Activated CD8-positive, alpha-beta memory T cell treated with anti-CD3 and anti-CD28 coated beads for 48 hours (primary cell): Measurements from ENCODE around the gene CHMP4B.

Source experiments
- DNase-seq, 3 experiments: peaks; one replicate each; pipeline ENCODE4 v3.0.0-alpha.2; 2020; ENCODE audit warnings: low read depth in 2 of 3, low spot score in 2 of 3

Gene CHMP4B

GRCh38 chr20:33810885-33811775 lies at the start of gene CHMP4B:
Gene CHMP4B, plus strand, starts transcription at chr20:33811348. Its CDS starts 121 bp downstream, at chr20:33811469.
- peak; percentile 93 to 96 (median 96) for DNase-seq

GRCh38 chr20:33761698-33762250 lies 49.4 kb upstream of the CHMP4B start:
- no peak for DNase-seq

- no peak for DNase-seq
Measured at GRCh38 chr20:33765099-33765498, 46.0 kb upstream of the CHMP4B start.

- DNase-seq, result no peak
Measured at GRCh38 chr20:33765592-33765991, 45.6 kb upstream of the CHMP4B start.

- DNase-seq, result no peak
Measured at GRCh38 chr20:33766686-33767085, 44.5 kb upstream of the CHMP4B start.

GRCh38 chr20:33767777-33768138 lies 43.4 kb upstream of the CHMP4B start:
- DNase-seq, result no peak

GRCh38 chr20:33769043-33769442 lies 42.1 kb upstream of the CHMP4B start:
- DNase-seq, result no peak

GRCh38 chr20:33770005-33770404 lies 41.1 kb upstream of the CHMP4B start:
- DNase-seq, result no peak

GRCh38 chr20:33771938-33772337 lies 39.2 kb upstream of the CHMP4B start:
- DNase-seq, result no peak

- DNase-seq, result no peak
Measured at GRCh38 chr20:33772439-33772838, 38.7 kb upstream of the CHMP4B start.

GRCh38 chr20:33773412-33774089 lies 37.6 kb upstream of the CHMP4B start:
- DNase-seq, result no peak

GRCh38 chr20:33777816-33778215 lies 33.3 kb upstream of the CHMP4B start:
- DNase-seq, result no peak

- DNase-seq, result no peak
Measured at GRCh38 chr20:33781133-33781532, 30.0 kb upstream of the CHMP4B start.

GRCh38 chr20:33781945-33782344 lies 29.2 kb upstream of the CHMP4B start:
- DNase-seq, result no peak

- no peak for DNase-seq
Measured at GRCh38 chr20:33783256-33783655, 27.9 kb upstream of the CHMP4B start.

GRCh38 chr20:33783818-33784217 lies 27.3 kb upstream of the CHMP4B start:
- DNase-seq, result no peak

- no peak for DNase-seq
Measured at GRCh38 chr20:33784225-33784624, 26.9 kb upstream of the CHMP4B start.

GRCh38 chr20:33785503-33785902 lies 25.6 kb upstream of the CHMP4B start:
- no peak for DNase-seq

GRCh38 chr20:33787253-33787891 lies 23.8 kb upstream of the CHMP4B start:
- no peak for DNase-seq

GRCh38 chr20:33788351-33789049 lies 22.6 kb upstream of the CHMP4B start:
- no peak for DNase-seq
